ENCODE data around the gene SCYGR8.
"Not testable (repeated sequence)": the region's sequence is repeated elsewhere in the genome, so short reads cannot be mapped to it uniquely, and the experiment has no call there.

SCYGR8 gene, protein sequence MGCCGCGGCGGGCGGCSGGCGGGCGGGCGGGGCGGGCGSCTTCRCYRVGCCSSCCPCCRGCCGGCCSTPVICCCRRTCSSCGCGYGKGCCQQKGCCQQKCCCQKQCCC

DNA sequence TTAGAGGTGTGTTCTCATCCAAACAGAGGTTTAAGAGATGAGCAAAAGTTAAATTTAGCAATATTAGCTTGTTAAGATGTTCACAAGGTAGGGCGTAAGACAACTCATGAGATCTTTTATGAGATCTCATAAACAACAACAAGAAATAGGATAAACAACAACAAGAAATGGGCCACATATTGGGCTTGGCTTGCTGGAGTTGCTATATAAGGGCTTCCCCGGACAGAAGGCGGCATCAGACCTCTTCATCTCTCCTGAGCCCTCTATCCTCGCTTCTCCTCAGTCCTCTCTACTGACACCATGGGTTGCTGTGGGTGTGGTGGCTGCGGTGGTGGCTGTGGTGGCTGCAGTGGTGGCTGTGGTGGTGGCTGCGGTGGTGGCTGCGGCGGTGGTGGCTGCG lies at the start of gene SCYGR8:
Gene SCYGR8 (plus strand): TSS at position 301 of the 400 bp plus-strand sequence. CDS start 0 bp downstream, at position 301.
- DNase-seq: no peak

DNA sequence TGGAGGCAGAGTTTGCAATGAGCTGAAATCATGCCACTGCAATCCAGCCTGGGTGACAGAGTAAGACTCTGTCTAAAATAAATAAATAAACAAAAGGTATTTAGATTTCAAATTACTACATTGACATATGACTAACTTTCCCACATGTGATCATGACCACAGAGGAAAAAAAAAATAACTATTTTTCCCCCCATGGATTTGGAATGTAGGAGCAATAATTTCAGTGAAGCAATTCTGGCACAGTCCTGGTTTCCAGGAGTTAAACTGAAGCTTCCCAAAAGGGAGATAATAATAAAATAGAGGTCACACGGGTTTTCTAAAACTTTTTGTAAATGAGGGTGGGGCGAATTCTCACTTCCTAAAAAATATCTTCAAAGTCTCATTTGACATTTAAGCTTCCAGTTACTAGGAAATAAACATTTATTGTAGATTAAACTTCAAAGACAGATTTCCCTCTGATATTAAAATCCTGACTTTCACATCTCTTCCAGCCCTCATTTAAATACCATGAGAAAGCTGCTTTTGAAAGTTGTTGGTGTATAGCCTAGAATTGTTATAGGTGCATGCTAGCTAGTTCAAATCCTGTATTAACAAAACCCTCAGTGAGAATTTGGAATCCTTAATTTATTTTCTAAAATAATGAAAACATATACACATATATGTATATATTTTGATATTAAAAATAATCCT lies 48.6 kb upstream of the SCYGR8 start:
- DNase-seq: no peak

DNA sequence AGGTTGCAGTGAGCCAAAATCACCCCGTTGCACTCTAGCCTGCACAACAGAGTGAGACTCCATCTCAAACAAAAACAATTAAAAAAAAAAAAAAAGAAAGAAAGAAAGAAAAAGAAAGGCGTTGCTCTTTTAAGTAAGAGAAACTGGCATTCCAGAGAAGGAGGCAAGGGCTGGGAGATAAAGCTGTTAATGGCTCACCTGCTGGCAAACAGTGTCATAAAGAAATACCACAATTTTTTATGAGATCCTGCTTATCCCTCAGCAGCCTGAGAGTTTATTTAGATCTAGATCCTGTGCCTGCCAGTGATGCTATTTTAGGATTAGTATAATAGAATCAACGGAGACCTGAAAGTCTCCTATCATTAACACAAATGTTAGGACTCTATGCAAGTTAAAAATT lies 44.1 kb upstream of the SCYGR8 start:
- no peak for DNase-seq

DNA sequence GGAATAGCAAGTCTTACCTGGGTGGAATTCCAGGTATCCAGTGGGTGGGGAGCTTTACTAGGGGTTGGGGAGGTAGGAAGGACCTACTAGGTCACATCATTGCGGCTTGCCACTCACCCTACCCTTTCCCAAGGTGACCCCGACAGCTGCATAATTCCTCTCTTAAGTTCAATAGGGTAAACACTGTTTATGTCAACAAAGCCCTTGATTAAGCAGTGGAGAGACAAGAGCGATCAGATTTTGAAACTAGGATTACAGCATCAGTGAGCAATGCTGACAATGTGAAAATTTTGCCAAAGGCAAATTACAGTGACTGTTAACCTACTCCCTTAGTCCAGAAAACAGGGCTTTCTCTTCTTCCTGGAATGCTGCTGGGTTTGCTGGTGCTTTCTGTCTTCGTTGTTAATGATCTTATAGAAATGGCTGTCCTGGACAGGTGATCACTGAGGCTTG lies 42.4 kb upstream of the SCYGR8 start:
- no peak for DNase-seq

DNA sequence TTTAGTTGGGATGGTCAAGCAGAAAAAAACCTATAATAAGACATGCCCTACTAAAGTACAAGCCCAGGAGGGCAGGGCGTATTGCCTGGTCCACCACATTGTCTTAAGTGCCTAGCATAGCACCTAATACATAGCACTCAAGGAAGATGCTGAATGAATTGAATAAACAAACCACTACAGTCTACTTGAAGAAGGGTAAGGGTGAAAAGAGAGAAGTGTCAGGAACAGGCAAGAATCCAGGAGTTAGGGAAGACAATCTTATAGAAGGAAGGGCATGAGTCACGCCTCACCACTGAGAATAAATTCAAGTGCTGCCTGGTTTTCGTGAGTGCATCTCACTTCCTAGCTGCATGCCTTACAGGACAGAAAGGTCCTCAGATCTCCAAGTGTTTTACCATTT lies 41.7 kb upstream of the SCYGR8 start:
- DNase-seq: no peak

DNA sequence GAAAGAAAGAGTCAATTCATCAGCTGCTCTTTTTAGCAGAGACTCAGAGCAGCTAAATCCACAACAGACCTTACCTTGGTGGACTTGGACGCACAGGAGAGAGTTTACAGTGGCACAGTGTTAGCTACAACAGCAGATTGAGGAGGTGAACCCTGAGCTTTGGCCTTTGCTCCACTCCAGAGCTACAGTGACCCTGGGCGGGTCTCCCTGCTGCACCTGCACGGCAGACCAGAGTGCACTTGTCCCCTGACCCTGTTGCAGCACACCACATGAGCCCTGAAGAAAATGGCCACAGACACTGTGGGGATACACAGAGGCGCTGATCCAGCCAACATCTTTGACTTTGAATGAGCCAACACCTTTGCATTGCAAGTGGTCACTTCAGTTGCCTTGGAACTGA lies 38.8 kb upstream of the SCYGR8 start:
- DNase-seq: no peak

DNA sequence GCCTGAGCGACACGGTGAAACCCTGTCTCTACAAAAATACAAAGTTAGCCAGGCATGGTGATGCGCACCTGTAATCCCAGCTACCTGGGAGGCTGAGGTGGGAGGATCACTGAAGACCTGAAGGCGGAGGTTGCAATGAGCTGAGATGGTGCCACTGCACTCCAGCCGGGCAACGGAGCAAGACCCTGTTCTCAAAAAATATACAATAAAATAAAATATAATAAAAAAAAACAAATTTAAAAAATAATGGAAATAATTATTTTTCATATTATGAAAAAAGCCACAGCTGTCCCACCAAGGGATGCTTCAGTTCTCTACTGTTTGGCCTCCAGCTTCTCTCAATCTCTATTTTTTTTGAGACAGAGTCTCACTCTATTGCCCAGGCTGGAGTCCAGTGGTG lies 38.3 kb upstream of the SCYGR8 start:
- DNase-seq: no peak

DNA sequence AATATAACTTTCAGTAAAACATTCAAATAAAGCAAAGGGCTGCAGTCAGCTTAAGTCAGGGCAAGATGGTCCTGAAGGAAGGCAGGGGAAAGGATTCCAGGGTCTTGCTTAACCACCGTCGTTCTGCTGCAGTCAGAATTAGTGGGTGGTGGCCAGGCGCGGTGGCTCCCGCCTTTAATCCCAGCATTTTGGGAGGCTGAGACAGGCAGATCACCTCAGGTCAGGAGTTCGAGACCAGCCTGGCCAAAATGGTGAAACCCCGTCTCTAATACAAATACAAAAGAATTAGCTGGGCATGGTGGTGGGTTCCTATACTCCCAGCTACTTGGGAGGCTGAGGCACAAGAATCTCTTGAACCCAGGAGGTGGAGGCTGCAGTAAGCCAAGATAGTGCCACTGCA lies 34.7 kb upstream of the SCYGR8 start:
- DNase-seq: no peak

DNA sequence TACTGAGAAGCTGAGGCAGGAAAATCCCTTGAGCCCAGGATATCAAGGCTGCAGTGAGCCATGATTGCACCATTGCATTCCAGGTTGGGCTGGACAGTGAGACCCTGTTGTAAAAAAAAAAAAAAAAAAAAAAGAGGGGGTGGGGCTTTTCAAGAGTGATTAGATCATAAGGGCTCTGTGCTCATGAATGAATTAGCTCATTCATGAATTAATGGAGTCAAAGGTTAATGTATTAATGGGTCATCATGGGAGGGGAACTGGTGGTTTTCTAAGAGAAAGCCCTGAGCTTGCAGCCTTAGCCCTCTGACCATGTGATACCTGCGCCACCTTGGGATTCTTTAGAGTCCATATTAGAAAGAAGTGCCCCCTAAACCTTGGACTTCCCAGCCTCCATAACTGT lies 32.4 kb upstream of the SCYGR8 start:
- DNase-seq: no peak

DNA sequence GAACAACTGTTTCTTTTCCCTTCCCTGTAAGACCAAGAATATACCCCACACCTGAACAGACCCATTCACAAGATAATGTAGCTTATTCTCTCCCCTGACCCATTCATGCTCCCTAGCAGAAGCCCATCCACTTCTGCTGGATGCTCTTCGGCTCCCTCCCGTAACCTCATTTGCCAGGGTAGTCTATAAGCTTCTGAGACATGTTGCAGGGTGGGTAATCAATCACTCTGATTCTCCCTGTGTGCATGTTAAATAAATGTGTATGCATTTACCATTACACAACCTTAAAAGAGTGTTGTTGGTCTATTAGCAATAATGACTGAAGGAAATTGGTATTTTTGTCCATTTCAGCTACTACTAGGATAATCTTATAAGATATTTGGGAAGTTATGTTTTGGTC lies 29.2 kb upstream of the SCYGR8 start:
- DNase-seq: no peak

DNA sequence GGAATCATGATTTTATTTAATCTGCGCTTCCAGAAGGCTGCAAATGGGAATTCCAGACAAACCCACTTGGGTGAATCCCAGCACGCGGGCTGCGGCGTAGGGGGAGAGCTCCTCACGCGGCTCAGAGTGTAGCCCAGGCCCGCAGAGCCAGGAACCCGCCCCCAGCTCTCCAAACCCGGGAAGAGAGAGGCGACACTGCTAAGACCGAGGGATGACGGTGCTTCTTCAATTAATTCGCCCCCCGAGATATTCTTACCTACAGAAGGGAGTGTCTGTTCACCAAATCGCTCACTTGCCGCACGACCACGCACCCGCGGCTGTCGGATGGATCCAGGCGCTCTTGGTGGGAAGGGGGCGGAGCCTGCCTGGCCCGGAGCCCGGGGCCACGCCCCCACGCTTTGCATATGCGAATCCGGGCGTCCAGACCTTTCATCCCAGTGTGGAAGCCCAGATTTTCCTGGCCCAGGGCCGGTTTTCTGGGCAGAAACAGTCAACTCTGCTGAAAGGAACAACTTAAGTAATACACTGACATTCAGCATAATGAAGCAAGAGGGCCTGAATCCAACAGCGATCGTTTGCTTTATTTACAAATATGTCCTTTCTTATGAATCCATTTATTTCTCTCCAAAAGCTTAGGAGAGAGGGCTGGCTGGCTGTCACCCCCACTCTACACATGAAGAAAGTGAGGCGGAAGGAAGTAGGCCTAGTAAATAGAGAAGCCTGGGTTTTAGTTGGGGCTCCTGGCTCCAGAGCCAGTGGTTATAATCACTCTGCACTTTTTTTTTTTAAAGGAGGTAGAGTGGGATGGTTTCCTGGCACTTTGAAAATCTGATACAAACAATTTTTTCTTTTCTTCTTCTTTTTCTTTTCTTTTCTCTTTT lies 27.8 kb upstream of the SCYGR8 start, which contains the start of gene SLC19A3:
Gene SLC19A3 (minus strand): TSS at position 342 of the 881 bp plus-strand sequence. CDS start 15,710 bp downstream, outside the sequence.
- DNase-seq: peak; percentile 2 to 90 (median 68)

DNA sequence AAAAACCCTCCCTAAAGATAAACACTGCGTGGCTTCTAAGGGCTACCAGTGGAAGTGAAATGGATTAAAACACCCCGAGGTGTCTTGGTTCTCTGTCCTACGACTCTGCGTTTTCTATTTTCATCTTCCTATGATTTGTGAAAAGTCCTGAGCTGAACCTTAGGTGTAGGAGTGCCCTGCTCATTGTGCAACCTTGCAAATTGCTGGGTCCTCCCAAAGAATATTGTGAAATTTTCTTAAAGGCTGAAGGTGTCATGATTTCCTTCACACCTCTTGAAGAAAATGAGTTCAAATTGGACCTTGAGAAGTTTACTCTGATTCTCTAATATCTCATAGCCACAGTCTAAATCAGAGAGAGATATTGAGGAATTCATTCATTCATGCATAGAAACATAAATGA lies 26.1 kb upstream of the SCYGR8 start:
- DNase-seq: no peak

DNA sequence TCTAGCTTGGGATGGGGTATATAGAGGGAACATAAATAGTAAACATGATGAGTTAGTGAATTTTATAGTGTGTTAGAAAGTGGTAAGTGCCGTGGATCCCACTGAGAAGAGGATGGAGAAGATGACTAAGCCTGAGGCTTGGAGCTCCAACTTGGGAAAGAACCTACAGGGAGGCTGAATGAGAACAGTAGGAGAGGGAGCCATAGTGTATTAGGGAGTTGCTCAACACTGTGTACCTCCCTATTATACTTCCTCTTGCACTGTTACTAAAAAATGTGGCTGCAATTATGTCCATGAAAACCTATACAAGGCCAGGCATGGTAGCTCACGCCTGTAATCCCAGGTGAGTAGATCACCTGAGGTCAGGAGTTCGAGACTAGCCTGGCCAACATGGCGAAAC lies 25.0 kb upstream of the SCYGR8 start:
- no peak for DNase-seq

DNA sequence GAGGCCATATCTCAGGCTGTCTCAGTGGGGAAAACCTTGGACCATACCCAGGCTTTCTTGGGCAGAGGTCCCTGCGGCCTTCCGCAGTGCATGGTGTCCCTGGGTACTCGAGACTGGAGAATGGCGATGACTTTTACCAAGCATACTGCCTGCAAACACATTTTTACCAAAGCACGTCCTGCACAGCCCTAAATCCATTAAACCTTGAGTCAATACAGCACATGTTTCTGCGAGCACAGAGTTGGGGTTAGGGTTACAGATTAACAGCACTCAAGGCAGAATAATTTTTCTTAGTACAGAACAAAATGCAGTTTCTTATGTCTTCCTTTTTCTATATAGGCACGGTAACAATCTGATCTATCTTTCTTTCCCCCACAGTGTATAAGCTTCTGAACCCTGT lies 22.9 kb upstream of the SCYGR8 start:
- DNase-seq: not testable (repeated sequence)

DNA sequence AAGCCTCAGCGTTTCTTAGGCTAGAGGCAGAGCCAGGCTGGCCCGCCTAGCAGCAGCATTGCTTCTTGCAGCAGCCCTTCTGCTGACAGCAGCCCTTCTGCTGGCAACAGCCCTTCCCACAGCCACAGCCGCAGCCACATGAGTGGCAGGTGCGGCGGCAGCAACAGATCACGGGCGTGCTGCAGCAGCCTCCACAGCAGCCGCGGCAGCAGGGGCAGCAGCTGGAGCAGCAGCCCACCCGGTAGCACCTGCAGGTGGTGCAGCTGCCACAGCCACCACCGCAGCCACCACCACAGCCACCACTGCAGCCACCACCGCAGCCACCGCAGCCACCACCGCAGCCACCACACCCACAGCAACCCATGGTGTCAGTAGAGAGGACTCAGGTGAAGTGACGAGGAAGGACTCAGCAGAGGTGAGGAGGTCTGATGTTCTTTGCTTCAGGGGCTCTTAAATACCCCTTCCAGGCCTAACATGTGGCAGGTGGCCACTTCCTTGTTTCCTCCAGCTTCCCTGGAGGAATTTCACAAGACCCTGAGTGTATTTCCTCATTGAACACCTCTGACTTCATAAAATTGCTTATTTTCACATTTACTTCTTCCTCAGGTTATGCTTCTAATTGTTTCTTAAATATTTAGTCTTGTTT lies 21.2 kb upstream of the SCYGR8 start, which contains the start of gene SCYGR6:
Gene SCYGR6 (minus strand): TSS at position 364 of the 646 bp plus-strand sequence. CDS start 0 bp downstream, at position 364.
- no peak for DNase-seq

DNA sequence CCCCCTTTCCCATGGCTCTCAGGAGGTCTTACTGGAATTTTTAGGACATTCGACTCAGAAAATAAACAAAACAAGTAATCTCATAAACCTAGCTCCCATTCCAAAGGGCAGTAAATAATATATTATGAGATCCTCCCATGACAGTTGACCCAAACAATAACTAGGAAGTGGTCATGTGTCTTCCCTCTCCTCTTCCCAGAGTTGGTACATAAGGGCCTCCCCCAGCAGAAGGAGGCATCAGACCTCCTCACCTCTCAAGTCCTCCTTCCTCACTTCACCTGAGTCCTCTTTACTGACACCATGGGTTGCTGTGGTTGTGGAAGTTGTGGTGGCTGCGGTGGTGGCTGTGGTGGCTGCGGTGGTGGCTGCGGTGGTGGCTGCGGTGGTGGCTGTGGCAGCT lies 17.7 kb upstream of the SCYGR8 start, which contains the start of gene SCYGR7:
Gene SCYGR7 (plus strand): TSS at position 301 of the 400 bp plus-strand sequence. CDS start 0 bp downstream, at position 301.
- no peak for DNase-seq

DNA sequence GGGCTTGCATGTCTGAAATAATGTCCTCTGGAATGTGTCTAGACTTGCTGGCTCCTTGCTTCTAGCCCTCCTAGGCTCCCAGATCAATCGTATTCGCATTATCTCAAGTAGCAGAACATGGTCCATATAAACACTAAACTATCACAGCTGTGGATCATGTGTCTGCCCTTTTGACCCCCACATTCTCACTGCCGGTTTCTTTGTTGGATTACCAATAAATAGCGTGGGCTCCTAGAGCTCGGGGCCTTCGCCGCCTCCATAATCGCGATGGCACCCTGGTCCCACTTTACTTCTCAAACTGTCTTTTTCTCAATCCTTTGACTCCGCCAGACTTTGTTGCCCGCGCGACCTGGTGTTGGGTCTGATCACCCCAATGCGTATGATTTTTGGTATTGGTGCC lies 6.3 kb upstream of the SCYGR8 start:
- DNase-seq: no peak

DNA sequence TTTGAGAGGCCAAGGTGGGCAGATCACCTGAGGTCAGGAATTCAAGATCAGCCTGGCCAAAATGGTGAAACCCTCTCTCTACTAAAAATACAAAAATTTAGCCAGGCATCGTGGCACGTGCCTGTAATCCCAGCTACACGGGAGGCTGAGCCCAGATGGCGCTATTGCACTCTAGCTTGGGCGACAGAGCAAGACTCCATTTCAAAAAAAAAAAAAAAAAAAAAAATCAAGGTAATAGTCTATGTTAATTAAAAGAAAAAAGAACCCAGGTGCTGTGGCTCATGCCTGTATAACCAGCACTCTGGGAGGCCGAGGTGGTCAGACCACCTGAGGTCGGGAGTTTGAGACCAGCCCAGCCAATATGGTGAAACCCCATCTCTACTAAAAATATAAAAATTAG lies 5.0 kb upstream of the SCYGR8 start:
- not testable (repeated sequence) for DNase-seq

DNA sequence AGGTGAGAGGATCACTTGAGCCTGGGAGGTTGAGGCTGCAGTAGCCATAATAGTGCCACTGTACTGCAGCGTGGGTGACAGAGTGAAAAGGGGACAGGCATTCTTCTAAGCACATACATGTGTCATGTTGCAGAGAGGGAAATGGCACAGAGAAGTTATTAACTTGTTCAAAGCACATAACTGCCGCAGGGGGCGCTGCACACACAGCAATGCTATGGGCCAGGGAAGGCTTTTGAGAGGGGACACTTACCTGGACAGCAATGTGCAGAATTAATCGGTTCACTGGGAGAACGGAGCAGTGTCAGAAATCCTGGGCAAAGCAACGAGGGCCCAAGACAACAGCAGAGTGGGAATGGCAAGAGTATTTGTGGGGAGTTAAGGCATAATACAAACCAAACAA lies 2.4 kb downstream of the SCYGR8 start:
- no peak for DNase-seq

DNA sequence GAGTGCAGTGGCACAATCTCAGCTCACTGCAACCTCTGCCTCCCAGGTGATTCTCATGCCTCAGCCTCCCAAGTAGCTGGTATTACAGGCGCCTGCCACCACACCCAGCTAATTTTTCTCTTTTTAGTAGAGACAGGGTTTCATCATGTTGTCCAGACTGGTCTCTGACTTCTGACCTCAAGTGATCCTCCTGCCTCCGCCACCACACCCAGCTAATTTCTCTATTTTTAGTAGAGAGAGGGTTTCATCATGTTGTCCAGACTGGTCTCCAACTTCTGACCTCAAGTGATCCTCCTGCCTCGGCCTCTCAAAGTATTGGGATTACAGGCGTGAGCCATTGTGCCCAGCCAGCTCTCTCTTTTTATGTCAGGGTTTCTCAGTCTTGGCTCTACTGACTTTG lies 10.6 kb downstream of the SCYGR8 start:
- not testable (repeated sequence) for DNase-seq

DNA sequence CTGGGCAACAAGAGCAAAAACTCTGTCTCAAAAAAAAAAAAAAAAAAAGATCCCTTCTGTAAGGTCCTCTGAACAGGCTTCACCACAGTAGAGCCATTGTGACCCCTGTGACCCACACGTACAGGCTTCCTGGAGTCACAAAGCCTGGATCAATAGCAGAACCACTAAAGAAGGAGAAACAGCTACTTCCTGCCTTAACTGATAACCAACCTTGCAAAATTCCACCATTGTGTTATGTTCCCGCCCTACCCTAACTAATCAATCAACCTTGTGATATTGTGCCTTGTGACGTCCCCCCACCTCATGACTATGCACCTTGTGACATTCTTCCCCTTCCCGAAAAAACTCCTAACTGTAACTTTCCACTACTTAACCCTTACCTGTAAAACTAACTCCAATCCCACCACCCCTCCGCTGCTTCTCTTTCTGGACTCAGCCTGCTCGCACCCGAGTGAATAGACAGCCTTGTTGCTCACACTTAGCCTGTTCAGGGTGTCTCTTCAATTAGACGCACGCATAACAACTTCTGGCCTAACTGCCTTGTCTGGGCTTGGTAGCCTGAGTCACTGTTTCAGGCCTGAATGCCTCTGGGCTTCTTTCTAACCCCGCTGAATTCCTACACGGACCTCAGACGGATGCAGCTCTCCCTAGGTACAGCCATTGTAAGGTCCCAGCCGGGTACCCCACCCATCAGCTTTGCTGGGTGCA lies 13.9 kb downstream of the SCYGR8 start:
- no peak for DNase-seq
